ENCODE data around the gene DAAM2.

DNA sequence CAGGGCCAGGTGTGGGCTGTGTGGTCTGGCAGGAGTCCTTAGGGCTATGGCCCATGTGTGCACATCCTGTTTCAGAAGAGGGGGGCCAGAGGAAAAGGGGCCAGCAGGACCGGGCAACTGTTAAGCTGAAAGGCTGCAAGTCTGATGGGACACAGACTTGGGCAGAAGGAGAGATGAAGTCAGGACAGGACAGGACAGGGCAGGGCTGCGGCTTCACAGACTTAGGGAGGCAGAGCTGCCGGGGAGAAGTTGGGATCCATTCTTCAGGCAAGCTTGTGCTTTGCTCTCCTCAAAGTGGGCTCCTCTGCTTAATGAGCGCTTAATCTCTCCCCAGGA lies 113.4 kb downstream of the DAAM2 start:
- TF ChIP-seq, protein P1, sequence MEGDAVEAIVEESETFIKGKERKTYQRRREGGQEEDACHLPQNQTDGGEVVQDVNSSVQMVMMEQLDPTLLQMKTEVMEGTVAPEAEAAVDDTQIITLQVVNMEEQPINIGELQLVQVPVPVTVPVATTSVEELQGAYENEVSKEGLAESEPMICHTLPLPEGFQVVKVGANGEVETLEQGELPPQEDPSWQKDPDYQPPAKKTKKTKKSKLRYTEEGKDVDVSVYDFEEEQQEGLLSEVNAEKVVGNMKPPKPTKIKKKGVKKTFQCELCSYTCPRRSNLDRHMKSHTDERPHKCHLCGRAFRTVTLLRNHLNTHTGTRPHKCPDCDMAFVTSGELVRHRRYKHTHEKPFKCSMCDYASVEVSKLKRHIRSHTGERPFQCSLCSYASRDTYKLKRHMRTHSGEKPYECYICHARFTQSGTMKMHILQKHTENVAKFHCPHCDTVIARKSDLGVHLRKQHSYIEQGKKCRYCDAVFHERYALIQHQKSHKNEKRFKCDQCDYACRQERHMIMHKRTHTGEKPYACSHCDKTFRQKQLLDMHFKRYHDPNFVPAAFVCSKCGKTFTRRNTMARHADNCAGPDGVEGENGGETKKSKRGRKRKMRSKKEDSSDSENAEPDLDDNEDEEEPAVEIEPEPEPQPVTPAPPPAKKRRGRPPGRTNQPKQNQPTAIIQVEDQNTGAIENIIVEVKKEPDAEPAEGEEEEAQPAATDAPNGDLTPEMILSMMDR (IDR thresholded peaks at IDR 0.05), result no peak
- TF ChIP-seq POLR2A (IDR thresholded peaks at IDR 0.05) (no peak), EP300 (IDR thresholded peaks at IDR 0.05) (no peak), POLR2AphosphoS5 (IDR thresholded peaks at IDR 0.05) (no peak)
